GM12864 (cell line): ENCODE data around the gene CCDC69.

ENCODE experiments used
- DNase-seq: peaks from one replicate; pipeline ENCODE4 v3.0.0-alpha.2; 2011; ENCODE audit warnings: low read depth
- H3K4me3 ChIP-seq: 2 replicates; pipeline ENCODE4 v1.5.1; 2011; ENCODE audit warnings: mild to moderate bottlenecking, low read depth, low read length, control low read depth
- CTCF ChIP-seq: IDR thresholded peaks from 2 replicates; pipeline ENCODE4 v1.5.1; 2011; ENCODE audit warnings: low read depth, mild to moderate bottlenecking, moderate library complexity, low read length, control low read depth, inconsistent platforms; ENCODE audit errors: missing control alignments

The CCDC69 gene

GRCh38 chr5:151168602-151169344, 55.1 kb downstream of the CCDC69 start:
- TF ChIP-seq CTCF, result no peak
- DNase-seq, result no peak
- no peak overlapping the region for H3K4me3 ChIP-seq

DNA sequence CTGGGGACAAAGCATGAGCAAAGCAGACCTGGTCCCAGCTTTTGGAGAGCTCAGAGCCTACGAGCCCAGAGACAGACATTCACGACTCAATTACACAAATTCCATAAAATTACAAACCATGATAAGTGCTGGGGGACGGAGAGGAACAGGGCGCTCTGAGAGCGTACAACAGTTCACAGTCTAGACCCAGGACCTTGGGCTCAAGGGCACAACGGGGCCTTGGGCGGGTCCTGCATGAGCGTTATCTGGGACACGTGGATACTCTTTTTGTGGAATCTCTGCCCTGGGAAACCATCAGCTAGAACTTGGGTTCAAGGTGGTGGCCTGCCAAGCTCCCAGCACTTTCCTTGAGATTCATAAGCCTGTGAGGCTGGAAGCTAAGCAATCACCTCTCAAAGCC, 56.9 kb downstream of the CCDC69 start:
- no peak for DNase-seq
- no peak overlapping the region for H3K4me3 ChIP-seq

GRCh38 chr5:151164687-151165392, 59.1 kb downstream of the CCDC69 start:
- TF ChIP-seq CTCF, result peak; percentile 86
- DNase-seq, result peak; percentile 74
- H3K4me3 ChIP-seq, result no peak overlapping the region

More for the DNA sequence above, 56.9 kb downstream of the CCDC69 start:
- no peak for TF ChIP-seq CTCF

DNA sequence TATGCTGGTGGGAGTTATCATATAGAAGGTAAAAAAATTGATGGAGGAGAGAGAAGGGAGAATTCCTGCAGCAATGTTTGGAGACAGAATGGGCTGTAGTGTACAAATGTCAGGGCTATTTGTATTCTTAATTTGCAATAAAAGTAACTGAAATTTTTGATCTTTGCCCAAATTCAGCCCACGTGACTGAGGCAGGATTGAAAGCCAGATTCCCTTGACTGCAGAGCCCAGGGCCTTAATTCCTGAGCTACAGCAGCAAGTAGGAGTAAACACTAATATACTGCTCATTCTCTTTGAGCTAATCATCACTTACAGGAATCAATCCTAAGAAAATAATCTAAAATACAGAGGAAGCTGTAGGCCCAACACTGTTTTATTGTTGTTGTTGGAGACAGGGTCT, 61.1 kb downstream of the CCDC69 start:
- no peak for TF ChIP-seq CTCF
- DNase-seq, result no peak
- no peak overlapping the region for H3K4me3 ChIP-seq

- H3K4me3 ChIP-seq, result peak overlapping the region; percentile 9; the same call in 1 of the 2 replicates
- no peak for DNase-seq
- no peak for TF ChIP-seq CTCF
Observed at GRCh38 chr5:151159649-151160373, 64.1 kb downstream of the CCDC69 start.

DNA sequence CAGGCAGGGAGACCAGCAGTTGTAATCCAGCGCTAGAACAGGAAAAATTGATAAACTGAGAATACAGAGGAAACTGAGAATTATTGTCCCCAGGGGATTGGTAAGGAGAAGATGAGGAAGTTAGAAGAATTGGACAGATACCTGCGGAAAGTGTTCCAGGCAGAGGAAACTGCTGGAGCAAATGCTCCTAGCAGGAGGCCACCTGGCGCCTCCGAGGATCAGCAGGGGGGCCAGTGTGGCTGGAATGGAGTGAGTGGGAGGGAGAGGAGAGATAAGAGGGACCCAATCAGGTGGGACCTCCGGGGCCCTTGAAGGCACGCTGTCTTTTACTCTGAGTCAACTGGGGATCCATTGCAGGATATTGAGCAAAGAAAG, 65.6 kb downstream of the CCDC69 start:
- no peak for TF ChIP-seq CTCF
- peak overlapping the region; percentile 86 for H3K4me3 ChIP-seq
- DNase-seq, result no peak
